Measurements from ENCODE around the gene LENG8. TPM values are rescaled to one million over a fixed set of nuclear protein-coding genes. Genes with fewer than 3 reads are reported as not detected.

The LENG8 gene
- total RNA-seq, 1 experiment from 2014 or later: 196 TPM

DNA sequence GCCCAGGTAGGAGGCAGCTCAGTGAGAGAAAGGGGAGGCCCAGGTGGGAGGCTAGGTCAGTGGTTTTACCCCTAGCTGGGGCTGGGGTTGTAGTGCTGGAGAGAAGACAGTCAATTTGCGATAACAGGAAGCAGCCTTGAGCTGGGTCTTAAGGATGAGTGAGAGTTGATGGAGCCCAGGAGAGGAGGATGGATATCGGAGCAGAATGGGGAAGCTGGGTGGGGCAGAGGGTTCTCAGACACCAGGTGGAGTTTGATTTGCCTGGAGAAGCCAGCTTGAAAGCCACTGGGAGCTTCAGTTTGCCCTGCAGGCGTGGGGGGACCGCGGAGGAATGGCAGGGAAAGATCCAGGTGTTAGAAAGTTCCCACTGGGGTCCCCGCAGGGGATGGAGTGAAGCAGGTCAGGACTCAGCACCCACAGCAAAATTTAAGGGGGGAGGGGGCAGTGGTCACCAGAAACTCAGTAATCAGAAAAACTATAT lies 24.9 kb downstream of the LENG8 start (continued):
- no peak for TF ChIP-seq EGR1 (IDR thresholded peaks at IDR 0.05; ENCODE audit: low read depth)

DNA sequence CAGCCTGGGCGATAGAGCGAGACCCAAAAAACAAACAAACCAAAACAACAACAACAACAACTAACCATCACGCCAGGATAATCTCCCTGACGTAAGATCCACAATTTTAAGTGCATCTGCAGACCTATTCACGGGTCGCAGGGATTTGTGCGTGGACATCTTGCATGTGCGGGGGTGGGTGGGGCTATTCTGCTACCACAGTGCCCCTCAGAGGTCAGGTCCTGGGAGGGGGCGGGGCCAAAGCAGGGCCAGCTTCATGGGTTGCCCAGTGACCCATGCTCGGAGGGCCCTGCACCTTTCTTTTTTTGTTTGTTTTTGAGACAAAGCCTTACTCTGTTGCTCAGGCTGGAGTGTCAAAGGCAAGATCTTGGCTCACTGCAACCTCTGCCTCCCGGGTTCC lies 26.7 kb downstream of the LENG8 start:
- CTCF ChIA-PET: no interaction called here
- no TSS peak for BruUV-seq (replicated peaks)

More for the DNA sequence above, 26.7 kb downstream of the LENG8 start:
- DNase-seq (ENCODE audit: low read depth, low spot score) (no peak), ATAC-seq (no peak)
- Histone ChIP-seq H3K27ac (ENCODE audit: low read depth, low read length) (no peak overlapping the region), H3K4me2 (ENCODE audit: low read length) (no peak overlapping the region), H3K9me3 (ENCODE audit: control insufficient read depth in 1 of 2, insufficient read depth in 1 of 2, low read depth in 1 of 2, low read length in 2 of 2) (no peaks in the 10 kb centered on the region), H4K20me1 (ENCODE audit: insufficient read depth) (no peaks in the 10 kb centered on the region), H2AFZ (ENCODE audit: low read depth, low read length, poor library complexity, severe bottlenecking) (no peak overlapping the region), H3K36me3 (ENCODE audit: control insufficient read depth in 1 of 2, insufficient read depth in 2 of 2, low read length in 2 of 2) (no peaks in the 10 kb centered on the region), H3K4me3 (replicated peaks in 1 of 2; ENCODE audit: low read depth in 1 of 2, low read length in 2 of 2) (no peak overlapping the region), H3K9ac (ENCODE audit: low read length) (no peak overlapping the region), H3K79me2 (ENCODE audit: insufficient read depth, low read length) (no peaks in the 10 kb centered on the region), H3K4me1 (ENCODE audit: control insufficient read depth in 1 of 2, insufficient read depth in 2 of 2, low read length in 2 of 2) (peaks cover 6 to 9% of the 10 kb centered on the region in 2 experiments; a peak in 3 of 4 replicates), H3K27me3 (ENCODE audit: insufficient read depth, low read length) (no peaks in the 10 kb centered on the region), H3K9me2 (ENCODE audit: insufficient read depth) (no peaks in the 10 kb centered on the region)
- RAD21 ChIA-PET (ENCODE audit: low non-redundant PET in 1 of 2, low total read pairs in 2 of 2, uncharacterized antibody in 2 of 2, unreplicated experiment in 2 of 2): no interaction called here
- intact Hi-C loops (cut with micrococcal nuclease): no loop called here
- POLR2A ChIA-PET: no interaction called here
- TF ChIP-seq SIN3A (IDR thresholded peaks at IDR 0.05; ENCODE audit: low read depth) (no peak), TCF7L2 (IDR thresholded peaks at IDR 0.05; ENCODE audit: borderline replicate concordance, extremely low read depth, insufficient read depth, insufficient read length) (no peak), ZFX (IDR thresholded peaks at IDR 0.05) (no peak), CBX3 (IDR thresholded peaks at IDR 0.05; ENCODE audit: low read depth) (no peak), SRF (IDR thresholded peaks at IDR 0.05; ENCODE audit: low read depth) (no peak), RAD21 (IDR thresholded peaks at IDR 0.05; ENCODE audit: low read depth) (no peak), POLR2A (IDR thresholded peaks at IDR 0.05; ENCODE audit: borderline replicate concordance, extremely low read depth, insufficient read depth, insufficient read length) (no peak), EGR1 (IDR thresholded peaks at IDR 0.05; ENCODE audit: low read depth) (no peak), SP1 (IDR thresholded peaks at IDR 0.05; ENCODE audit: low read depth) (no peak), YY1 (IDR thresholded peaks at IDR 0.05; ENCODE audit: extremely low read depth, insufficient replicate concordance, low read depth, low read length) (no peak), EZH2phosphoT487 (IDR thresholded peaks at IDR 0.05; ENCODE audit: borderline replicate concordance) (no peak)
- TF ChIP-seq, protein P1, sequence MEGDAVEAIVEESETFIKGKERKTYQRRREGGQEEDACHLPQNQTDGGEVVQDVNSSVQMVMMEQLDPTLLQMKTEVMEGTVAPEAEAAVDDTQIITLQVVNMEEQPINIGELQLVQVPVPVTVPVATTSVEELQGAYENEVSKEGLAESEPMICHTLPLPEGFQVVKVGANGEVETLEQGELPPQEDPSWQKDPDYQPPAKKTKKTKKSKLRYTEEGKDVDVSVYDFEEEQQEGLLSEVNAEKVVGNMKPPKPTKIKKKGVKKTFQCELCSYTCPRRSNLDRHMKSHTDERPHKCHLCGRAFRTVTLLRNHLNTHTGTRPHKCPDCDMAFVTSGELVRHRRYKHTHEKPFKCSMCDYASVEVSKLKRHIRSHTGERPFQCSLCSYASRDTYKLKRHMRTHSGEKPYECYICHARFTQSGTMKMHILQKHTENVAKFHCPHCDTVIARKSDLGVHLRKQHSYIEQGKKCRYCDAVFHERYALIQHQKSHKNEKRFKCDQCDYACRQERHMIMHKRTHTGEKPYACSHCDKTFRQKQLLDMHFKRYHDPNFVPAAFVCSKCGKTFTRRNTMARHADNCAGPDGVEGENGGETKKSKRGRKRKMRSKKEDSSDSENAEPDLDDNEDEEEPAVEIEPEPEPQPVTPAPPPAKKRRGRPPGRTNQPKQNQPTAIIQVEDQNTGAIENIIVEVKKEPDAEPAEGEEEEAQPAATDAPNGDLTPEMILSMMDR (IDR thresholded peaks at IDR 0.05 in 2 of 3, conservative IDR thresholded peaks at IDR 0.05 in 1 of 3; ENCODE audit: borderline replicate concordance in 1 of 3, insufficient read depth in 1 of 3, low read depth in 2 of 3, low read length in 2 of 3): no peak
- TF ChIP-seq, protein P2, sequence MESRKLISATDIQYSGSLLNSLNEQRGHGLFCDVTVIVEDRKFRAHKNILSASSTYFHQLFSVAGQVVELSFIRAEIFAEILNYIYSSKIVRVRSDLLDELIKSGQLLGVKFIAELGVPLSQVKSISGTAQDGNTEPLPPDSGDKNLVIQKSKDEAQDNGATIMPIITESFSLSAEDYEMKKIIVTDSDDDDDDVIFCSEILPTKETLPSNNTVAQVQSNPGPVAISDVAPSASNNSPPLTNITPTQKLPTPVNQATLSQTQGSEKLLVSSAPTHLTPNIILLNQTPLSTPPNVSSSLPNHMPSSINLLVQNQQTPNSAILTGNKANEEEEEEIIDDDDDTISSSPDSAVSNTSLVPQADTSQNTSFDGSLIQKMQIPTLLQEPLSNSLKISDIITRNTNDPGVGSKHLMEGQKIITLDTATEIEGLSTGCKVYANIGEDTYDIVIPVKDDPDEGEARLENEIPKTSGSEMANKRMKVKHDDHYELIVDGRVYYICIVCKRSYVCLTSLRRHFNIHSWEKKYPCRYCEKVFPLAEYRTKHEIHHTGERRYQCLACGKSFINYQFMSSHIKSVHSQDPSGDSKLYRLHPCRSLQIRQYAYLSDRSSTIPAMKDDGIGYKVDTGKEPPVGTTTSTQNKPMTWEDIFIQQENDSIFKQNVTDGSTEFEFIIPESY (IDR thresholded peaks at IDR 0.05; ENCODE audit: extremely low read depth, insufficient replicate concordance, low read length): no peak
- TF ChIP-seq, protein P3, sequence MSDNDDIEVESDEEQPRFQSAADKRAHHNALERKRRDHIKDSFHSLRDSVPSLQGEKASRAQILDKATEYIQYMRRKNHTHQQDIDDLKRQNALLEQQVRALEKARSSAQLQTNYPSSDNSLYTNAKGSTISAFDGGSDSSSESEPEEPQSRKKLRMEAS (IDR thresholded peaks at IDR 0.05): no peak

Data from HCT116 (cell line).